Panc1 (cell line): ENCODE measurements around the gene SLC13A3. TPM values are rescaled to one million over a fixed set of nuclear protein-coding genes. Genes with fewer than 3 reads are reported as not detected.

ENCODE experiments used
- ATAC-seq: fragments of 200-7000 bp; cut with Tn5 transposase; 2 replicates; pipeline ENCODE4 v1.9.1; 2020; ENCODE audit warnings: mild to moderate bottlenecking, moderate library complexity
- BruUV-seq: library from RNA; stranded (reverse); fragments of 400-500 nt; replicated peaks from 2 replicates; lab custom pipeline; 2021; lab: Mats Ljungman, UMichigan
- CTCF ChIA-PET: fragments of 300-600 bp; sonication (Branson Sonifier 250); formaldehyde crosslinking; loops from one replicate; lab custom pipeline; 2022; ENCODE audit warnings: antibody characterized with exemption; lab: Charles Lee
- POLR2A ChIA-PET: fragments of 300-600 bp; sonication (Branson Sonifier 250); formaldehyde crosslinking; loops from one replicate; lab custom pipeline; 2022; ENCODE audit warnings: antibody characterized with exemption; lab: Charles Lee
- DNase-seq: peaks from one replicate; pipeline ENCODE4 v3.0.0-alpha.2; 2010; ENCODE audit warnings: low read depth, low spot score
- H3K27ac ChIP-seq: 2 replicates; pipeline ENCODE4 v1.5.1; 2011; ENCODE audit warnings: mild to moderate bottlenecking, low read length, inconsistent platforms
- H3K27me3 ChIP-seq: fragments of 200-500 bp; sonication (Bioruptor generic); 2 replicates; pipeline ENCODE4 v1.6.0; 2014; ENCODE audit warnings: low read length, inconsistent platforms; ENCODE audit not compliant: control insufficient read depth, insufficient read depth
- H3K36me3 ChIP-seq: fragments of 200-500 bp; sonication (Bioruptor generic); 2 replicates; pipeline ENCODE4 v1.5.1; 2014; ENCODE audit warnings: inconsistent platforms, mild to moderate bottlenecking, low read length, moderate library complexity; ENCODE audit not compliant: control insufficient read depth, insufficient read depth
- H3K4me1 ChIP-seq: 2 replicates; pipeline ENCODE4 v1.5.1; 2011; ENCODE audit warnings: inconsistent platforms, mild to moderate bottlenecking, low read length, moderate library complexity; ENCODE audit not compliant: control insufficient read depth, insufficient read depth
- H3K4me3 ChIP-seq, 2 experiments: 2 replicates each; pipeline ENCODE4 v1.5.1; 2011 to 2012; ENCODE audit warnings: low read depth in 2 of 2, low read length in 2 of 2, mild to moderate bottlenecking in 2 of 2, inconsistent platforms in 1 of 2, moderate library complexity in 1 of 2
- H3K9me3 ChIP-seq: fragments of 200-500 bp; sonication (Bioruptor generic); 2 replicates; pipeline ENCODE4 v1.5.1; 2014; ENCODE audit warnings: low read depth, mild to moderate bottlenecking, inconsistent platforms, low read length, moderate library complexity; ENCODE audit not compliant: control insufficient read depth, insufficient read depth
- POLR2AphosphoS5 ChIP-seq: IDR thresholded peaks from 2 replicates; pipeline ENCODE4 v1.6.1; 2012; ENCODE audit warnings: mild to moderate bottlenecking, low read depth, low read length, moderate library complexity
- SIN3A ChIP-seq: IDR thresholded peaks from 2 replicates; pipeline ENCODE4 v1.6.1; 2012; ENCODE audit warnings: low read depth, mild to moderate bottlenecking, low read length, moderate library complexity, borderline replicate concordance; ENCODE audit not compliant: insufficient read depth
- TCF7L2 ChIP-seq: IDR thresholded peaks from 2 replicates; pipeline ENCODE4 v1.6.1; 2011; ENCODE audit warnings: mild to moderate bottlenecking, low read depth, low read length, inconsistent platforms
- in situ Hi-C: cut with HindIII; loops from 2 replicates; pipeline ENCODE4 v1.10.0; 2016; ENCODE audit warnings: low sequenced_read_pairs, low pct_unique_long_range_greater_than_20kb
- intact Hi-C: fragments of 100-400 bp; cut with micrococcal nuclease; formaldehyde crosslinking; loops from one replicate; pipeline ENCODE4 v1.10.0; 2022; ENCODE audit not compliant: unreplicated experiment
- total RNA-seq: library from RNA; stranded (reverse); gene quantifications from one replicate; pipeline ENCODE4 v1.2.1, GENCODE V29; 2021; ENCODE audit not compliant: unreplicated experiment
- TF ChIP-seq, protein P1 (sequence below): fragments of 450-650 bp; IDR thresholded peaks from 2 replicates; pipeline ENCODE4 v1.5.1; 2017; ENCODE audit warnings: mild to moderate bottlenecking
- TF ChIP-seq, protein P2 (sequence below), 2 experiments: IDR thresholded peaks; 2 replicates each; pipeline ENCODE4 v1.6.1; 2011 to 2012; ENCODE audit warnings: low read depth in 2 of 2, control low read depth in 1 of 2, low read length in 1 of 2, mild to moderate bottlenecking in 1 of 2, moderate library complexity in 1 of 2; ENCODE audit not compliant: insufficient read depth in 1 of 2

SLC13A3 gene
- total RNA-seq, 1 experiment from 2014 or later, result 0.31 TPM

DNA sequence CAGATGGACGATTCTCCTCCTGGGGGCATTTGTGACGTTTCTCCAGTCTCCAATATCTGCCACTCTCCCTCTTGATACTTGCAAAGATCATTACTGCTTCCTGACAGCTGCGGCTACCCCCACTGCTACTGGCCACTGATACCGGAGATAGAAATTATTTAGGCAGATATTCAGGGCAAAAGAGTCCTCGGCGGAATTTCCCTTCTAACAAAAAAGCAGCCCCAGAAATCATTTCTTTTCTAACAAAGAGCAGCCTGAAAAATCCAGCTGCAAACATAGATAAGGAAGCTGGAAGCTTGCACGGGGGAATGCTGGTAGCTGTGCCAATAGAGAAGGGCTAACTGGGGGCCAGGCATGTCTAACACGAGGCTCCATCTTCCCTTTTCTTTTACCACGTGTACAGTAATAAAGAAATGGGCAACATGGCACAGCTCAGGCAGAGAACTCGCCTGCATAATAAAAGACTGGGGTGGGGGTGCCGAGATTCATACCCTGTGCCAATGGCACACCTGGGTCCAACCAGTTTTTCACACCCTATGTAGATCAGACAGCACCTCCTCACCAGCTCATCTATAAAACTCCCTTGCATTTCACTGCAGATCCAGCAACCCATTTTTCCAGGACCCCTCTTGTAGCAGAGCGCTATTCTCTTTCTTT lies 31.9 kb upstream of the SLC13A3 start:
- no TSS peak for BruUV-seq
- no peak for ATAC-seq
- in situ Hi-C loops, result no loop called here
- intact Hi-C loops, result no loop called here
- H3K36me3 ChIP-seq, result peaks cover 11% of the 10 kb centered on the region
- ChIA-PET POLR2A (interaction anchor here (0.6 kb wide), 1 partner anchor 96 kb away, joined by 3 read pairs; no protein-coding TSS in a partner anchor), CTCF (interaction anchor here (0.6 kb wide), 1 partner anchor 9 kb away, joined by 3 read pairs; no protein-coding TSS in a partner anchor)
- H3K27me3 ChIP-seq, result no peaks in the 10 kb centered on the region
- no peak for DNase-seq
- no peak overlapping the region for H3K27ac ChIP-seq
- no peak overlapping the region for H3K4me3 ChIP-seq
- H3K4me1 ChIP-seq, result peaks cover 5% of the 10 kb centered on the region
- TF ChIP-seq, protein P1, sequence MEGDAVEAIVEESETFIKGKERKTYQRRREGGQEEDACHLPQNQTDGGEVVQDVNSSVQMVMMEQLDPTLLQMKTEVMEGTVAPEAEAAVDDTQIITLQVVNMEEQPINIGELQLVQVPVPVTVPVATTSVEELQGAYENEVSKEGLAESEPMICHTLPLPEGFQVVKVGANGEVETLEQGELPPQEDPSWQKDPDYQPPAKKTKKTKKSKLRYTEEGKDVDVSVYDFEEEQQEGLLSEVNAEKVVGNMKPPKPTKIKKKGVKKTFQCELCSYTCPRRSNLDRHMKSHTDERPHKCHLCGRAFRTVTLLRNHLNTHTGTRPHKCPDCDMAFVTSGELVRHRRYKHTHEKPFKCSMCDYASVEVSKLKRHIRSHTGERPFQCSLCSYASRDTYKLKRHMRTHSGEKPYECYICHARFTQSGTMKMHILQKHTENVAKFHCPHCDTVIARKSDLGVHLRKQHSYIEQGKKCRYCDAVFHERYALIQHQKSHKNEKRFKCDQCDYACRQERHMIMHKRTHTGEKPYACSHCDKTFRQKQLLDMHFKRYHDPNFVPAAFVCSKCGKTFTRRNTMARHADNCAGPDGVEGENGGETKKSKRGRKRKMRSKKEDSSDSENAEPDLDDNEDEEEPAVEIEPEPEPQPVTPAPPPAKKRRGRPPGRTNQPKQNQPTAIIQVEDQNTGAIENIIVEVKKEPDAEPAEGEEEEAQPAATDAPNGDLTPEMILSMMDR, result no peak
- no peak for TF ChIP-seq POLR2AphosphoS5
- no peak for TF ChIP-seq TCF7L2
- TF ChIP-seq, protein P2, sequence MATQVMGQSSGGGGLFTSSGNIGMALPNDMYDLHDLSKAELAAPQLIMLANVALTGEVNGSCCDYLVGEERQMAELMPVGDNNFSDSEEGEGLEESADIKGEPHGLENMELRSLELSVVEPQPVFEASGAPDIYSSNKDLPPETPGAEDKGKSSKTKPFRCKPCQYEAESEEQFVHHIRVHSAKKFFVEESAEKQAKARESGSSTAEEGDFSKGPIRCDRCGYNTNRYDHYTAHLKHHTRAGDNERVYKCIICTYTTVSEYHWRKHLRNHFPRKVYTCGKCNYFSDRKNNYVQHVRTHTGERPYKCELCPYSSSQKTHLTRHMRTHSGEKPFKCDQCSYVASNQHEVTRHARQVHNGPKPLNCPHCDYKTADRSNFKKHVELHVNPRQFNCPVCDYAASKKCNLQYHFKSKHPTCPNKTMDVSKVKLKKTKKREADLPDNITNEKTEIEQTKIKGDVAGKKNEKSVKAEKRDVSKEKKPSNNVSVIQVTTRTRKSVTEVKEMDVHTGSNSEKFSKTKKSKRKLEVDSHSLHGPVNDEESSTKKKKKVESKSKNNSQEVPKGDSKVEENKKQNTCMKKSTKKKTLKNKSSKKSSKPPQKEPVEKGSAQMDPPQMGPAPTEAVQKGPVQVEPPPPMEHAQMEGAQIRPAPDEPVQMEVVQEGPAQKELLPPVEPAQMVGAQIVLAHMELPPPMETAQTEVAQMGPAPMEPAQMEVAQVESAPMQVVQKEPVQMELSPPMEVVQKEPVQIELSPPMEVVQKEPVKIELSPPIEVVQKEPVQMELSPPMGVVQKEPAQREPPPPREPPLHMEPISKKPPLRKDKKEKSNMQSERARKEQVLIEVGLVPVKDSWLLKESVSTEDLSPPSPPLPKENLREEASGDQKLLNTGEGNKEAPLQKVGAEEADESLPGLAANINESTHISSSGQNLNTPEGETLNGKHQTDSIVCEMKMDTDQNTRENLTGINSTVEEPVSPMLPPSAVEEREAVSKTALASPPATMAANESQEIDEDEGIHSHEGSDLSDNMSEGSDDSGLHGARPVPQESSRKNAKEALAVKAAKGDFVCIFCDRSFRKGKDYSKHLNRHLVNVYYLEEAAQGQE (IDR thresholded peaks at IDR 0.05; ENCODE audit: insufficient read depth in 1 of 2, low read depth in 2 of 2, low read length in 1 of 2), result no peak
- no peak for TF ChIP-seq SIN3A
- no peaks in the 10 kb centered on the region for H3K9me3 ChIP-seq

DNA sequence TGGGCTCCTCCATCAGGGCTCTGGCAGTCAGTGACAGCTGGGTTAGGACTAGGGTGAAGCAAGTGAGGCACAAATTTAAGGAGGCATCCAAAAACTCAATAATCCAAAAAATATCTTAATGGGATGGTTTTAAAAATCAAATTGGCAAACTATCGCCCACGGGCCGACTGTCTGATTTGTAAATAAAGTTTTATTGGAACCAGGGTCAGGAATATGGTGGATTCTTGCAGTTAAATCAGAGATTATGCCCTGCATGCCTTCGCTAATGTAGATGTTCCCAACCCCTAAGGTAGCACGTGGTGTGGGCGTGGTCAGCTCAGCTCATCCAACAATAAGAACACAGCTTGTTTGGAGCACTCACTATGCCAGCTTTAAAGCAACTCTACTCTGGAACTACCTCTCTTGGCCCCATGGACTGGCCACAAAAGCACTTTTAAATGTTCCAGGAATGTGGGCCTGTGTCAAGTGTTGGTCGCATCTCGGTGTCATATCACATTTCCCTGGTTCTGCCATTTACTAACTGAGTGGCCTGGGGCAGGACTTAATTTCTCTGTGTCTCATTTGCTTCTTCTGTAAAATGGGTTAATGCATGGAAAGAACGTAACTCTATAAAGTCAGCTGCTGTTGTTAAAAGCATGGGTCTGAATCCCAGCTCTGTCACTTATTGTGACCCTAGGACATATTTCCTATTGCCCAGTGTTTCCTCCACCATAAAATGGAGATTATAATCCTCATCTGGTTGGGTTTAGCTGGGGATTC lies 31.0 kb upstream of the SLC13A3 start:
- H3K36me3 ChIP-seq, result peaks cover 11% of the 10 kb centered on the region
- H3K4me3 ChIP-seq, result no peak overlapping the region
- TF ChIP-seq SIN3A (no peak), POLR2AphosphoS5 (no peak), TCF7L2 (no peak)
- TF ChIP-seq, protein P1, result no peak
- TF ChIP-seq, protein P2 (IDR thresholded peaks at IDR 0.05; ENCODE audit: insufficient read depth in 1 of 2, low read depth in 2 of 2, low read length in 1 of 2), result no peak
- ChIA-PET POLR2A (no interaction called here), CTCF (interaction anchor here (0.5 kb wide), 1 partner anchor 71 kb away, joined by 6 read pairs; no protein-coding TSS in a partner anchor)
- in situ Hi-C loops, result no loop called here
- no peak for DNase-seq
- H3K9me3 ChIP-seq, result no peaks in the 10 kb centered on the region
- no peaks in the 10 kb centered on the region; the same call in 1 of the 2 replicates for H3K4me1 ChIP-seq
- ATAC-seq, result no peak
- BruUV-seq, result no TSS peak
- H3K27ac ChIP-seq, result no peak overlapping the region
- intact Hi-C loops, result no loop called here
- no peaks in the 10 kb centered on the region for H3K27me3 ChIP-seq
